MCF 10A (cell line): Measurements from ENCODE around the gene OSBPL9. TPM values are rescaled to one million over a fixed set of nuclear protein-coding genes. Genes with fewer than 3 reads are reported as not detected.

Experiments
- BruUV-seq: library from RNA; stranded (reverse); fragments of 400-500 nt; replicated peaks from 2 replicates; lab custom pipeline; 2021; lab: Mats Ljungman, UMichigan
- CTCF ChIA-PET: fragments of 300-600 bp; sonication (Branson Sonifier 250); formaldehyde crosslinking; extraction: SDS; loops from one replicate; lab custom pipeline; 2021; ENCODE audit warnings: antibody characterized with exemption, inconsistent platforms; lab: Yijun Ruan, JAX
- POLR2A ChIA-PET: fragments of 300-600, 350-650 bp; sonication (Branson Sonifier 250); formaldehyde crosslinking; extraction: SDS; loops from one replicate; lab custom pipeline; 2020; ENCODE audit warnings: antibody characterized with exemption, inconsistent platforms; lab: Yijun Ruan, JAX
- DNase-seq: peaks from one replicate; pipeline ENCODE4 v3.0.0-alpha.2; 2018; ENCODE audit not compliant: unreplicated experiment
- H3K27ac Mint-ChIP-seq: one replicate; pipeline ENCODE4 v1.8.0; 2022; ENCODE audit warnings: mild to moderate bottlenecking, low read depth, mixed read lengths; ENCODE audit not compliant: unreplicated experiment
- H3K27me3 Mint-ChIP-seq: one replicate; pipeline ENCODE4 v1.8.0; 2022; ENCODE audit warnings: mixed read lengths; ENCODE audit not compliant: insufficient read depth, unreplicated experiment
- H3K36me3 Mint-ChIP-seq: one replicate; pipeline ENCODE4 v1.8.0; 2022; ENCODE audit warnings: mild to moderate bottlenecking, moderate library complexity, mixed read lengths; ENCODE audit not compliant: insufficient read depth, unreplicated experiment
- H3K4me1 Mint-ChIP-seq: one replicate; pipeline ENCODE4 v1.8.0; 2022; ENCODE audit warnings: mixed read lengths; ENCODE audit not compliant: insufficient read depth, unreplicated experiment
- H3K4me3 Mint-ChIP-seq: one replicate; pipeline ENCODE4 v1.8.0; 2022; ENCODE audit warnings: mild to moderate bottlenecking, moderate library complexity, mixed read lengths; ENCODE audit not compliant: unreplicated experiment
- H3K9me3 Mint-ChIP-seq: one replicate; pipeline ENCODE4 v1.8.0; 2022; ENCODE audit warnings: mixed read lengths; ENCODE audit not compliant: unreplicated experiment
- CTCF ChIP-seq: fragments of 200-600 bp; IDR thresholded peaks from one replicate; pipeline ENCODE4 v1.8.0; 2022; ENCODE audit warnings: antibody characterized with exemption, mild to moderate bottlenecking; ENCODE audit not compliant: unreplicated experiment
- intact Hi-C: fragments of 100-400 bp; cut with micrococcal nuclease; formaldehyde crosslinking; loops from 2 replicates; pipeline ENCODE4 v1.14.1; 2022
- total RNA-seq: library from RNA; stranded (reverse); gene quantifications from 2 replicates; pipeline ENCODE4 v1.2.3, GENCODE V29; 2022

OSBPL9 gene
- total RNA-seq, 1 experiment from 2014 or later: 51.7 TPM

DNA sequence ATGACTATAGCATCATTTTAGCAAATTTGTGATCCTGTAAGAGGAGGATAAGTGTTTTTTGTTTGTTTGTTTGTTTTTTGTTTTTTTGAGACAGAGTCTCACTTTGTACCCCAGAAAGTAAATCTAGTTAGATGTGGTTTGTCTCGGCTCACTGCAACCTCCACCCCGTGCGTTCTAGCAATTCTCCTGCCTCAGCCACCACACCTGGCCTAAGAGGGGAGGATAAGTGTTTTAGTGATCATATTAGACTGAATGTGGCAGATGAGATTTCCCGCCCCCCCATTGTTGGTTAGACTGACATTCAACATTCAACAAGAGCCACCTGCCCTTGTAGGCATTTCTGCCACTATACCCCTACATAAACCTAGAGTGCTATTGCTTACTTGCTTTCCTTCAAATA lies 98.5 kb downstream of the OSBPL9 start:
- Mint-ChIP-seq H3K27ac (no peak overlapping the region), H3K36me3 (peaks cover 4% of the 10 kb centered on the region), H3K4me3 (no peak overlapping the region), H3K9me3 (no peaks in the 10 kb centered on the region), H3K27me3 (no peaks in the 10 kb centered on the region), H3K4me1 (no peaks in the 10 kb centered on the region)
- intact Hi-C loops: no loop called here
- ChIA-PET POLR2A (interaction anchor here (0.7 kb wide), 2 partner anchors 17 to 19 kb away, joined by 3 read pairs; no protein-coding TSS in a partner anchor), CTCF (interaction anchor here (0.6 to 1.0 kb wide), 2 partner anchors 72 to 164 kb away, joined by 3 to 5 read pairs; no protein-coding TSS in a partner anchor)
- TF ChIP-seq CTCF: no peak
- BruUV-seq: no TSS peak
- DNase-seq: no peak

GRCh38 chr1:51716746-51717145 lies 99.9 kb downstream of the OSBPL9 start:
- no peak for TF ChIP-seq CTCF
- DNase-seq: no peak
- ChIA-PET CTCF (interaction anchor here (0.9 kb wide), 1 partner anchor 11 kb away, joined by 4 read pairs; no protein-coding TSS in a partner anchor), POLR2A (interaction anchor here (0.7 to 1.0 kb wide), 2 partner anchors 12 to 14 kb away, joined by 3 read pairs; no protein-coding TSS in a partner anchor)
- H3K4me3 Mint-ChIP-seq: no peak overlapping the region
- intact Hi-C loops: no loop called here
- BruUV-seq: no TSS peak
- H3K27ac Mint-ChIP-seq: no peak overlapping the region
- no peaks in the 10 kb centered on the region for H3K9me3 Mint-ChIP-seq
- H3K36me3 Mint-ChIP-seq: no peaks in the 10 kb centered on the region
- no peaks in the 10 kb centered on the region for H3K4me1 Mint-ChIP-seq
- no peaks in the 10 kb centered on the region for H3K27me3 Mint-ChIP-seq

- no peak overlapping the region for H3K27ac Mint-ChIP-seq
- no peak overlapping the region for H3K4me3 Mint-ChIP-seq
- TF ChIP-seq CTCF: no peak
- H3K4me1 Mint-ChIP-seq: no peaks in the 10 kb centered on the region
- no peaks in the 10 kb centered on the region for H3K27me3 Mint-ChIP-seq
- no peaks in the 10 kb centered on the region for H3K36me3 Mint-ChIP-seq
- H3K9me3 Mint-ChIP-seq: no peaks in the 10 kb centered on the region
- ChIA-PET CTCF (no interaction called here), POLR2A (interaction anchor here (2.4 kb wide), 1 partner anchor 12 kb away, joined by 15 read pairs; no protein-coding TSS in a partner anchor)
- no TSS peak for BruUV-seq
- no peak for DNase-seq
- intact Hi-C loops: no loop called here
These were observed 101.0 kb downstream of the OSBPL9 start for GRCh38 chr1:51717842-51718241.

GRCh38 chr1:51719146-51719545 lies 102.3 kb downstream of the OSBPL9 start:
- Mint-ChIP-seq H3K4me3 (no peak overlapping the region), H3K27ac (no peak overlapping the region), H3K4me1 (no peaks in the 10 kb centered on the region), H3K36me3 (no peaks in the 10 kb centered on the region), H3K27me3 (no peaks in the 10 kb centered on the region), H3K9me3 (no peaks in the 10 kb centered on the region)
- no TSS peak for BruUV-seq
- no peak for TF ChIP-seq CTCF
- POLR2A ChIA-PET: interaction anchor here (2.4 kb wide), 1 partner anchor 10 kb away, joined by 15 read pairs; no protein-coding TSS in a partner anchor
- CTCF ChIA-PET: no interaction called here
- intact Hi-C loops: no loop called here
- DNase-seq: no peak
